H9 (cell line): Measurements from ENCODE around the gene PDE2A. TPM values are rescaled to one million over a fixed set of nuclear protein-coding genes. Genes with fewer than 3 reads are reported as not detected.

ENCODE experiments used
- DNase-seq: peaks from one replicate; pipeline ENCODE4 v3.0.0-alpha.2; 2017
- H2AFZ ChIP-seq: one replicate; pipeline ENCODE4 v1.6.1; 2013; ENCODE audit warnings: mild to moderate bottlenecking, low read length, control low read depth, moderate library complexity
- H2AK5ac ChIP-seq: 2 replicates; pipeline ENCODE4 v1.6.1; 2013; ENCODE audit warnings: low read length, control low read depth, mixed read lengths; ENCODE audit not compliant: insufficient read length
- H2BK120ac ChIP-seq: one replicate; pipeline ENCODE4 v1.6.1; 2013; ENCODE audit warnings: low read depth, mild to moderate bottlenecking, low read length, control low read depth, inconsistent platforms; ENCODE audit not compliant: poor library complexity, severe bottlenecking
- H2BK12ac ChIP-seq: 2 replicates; pipeline ENCODE4 v1.6.1; 2013; ENCODE audit warnings: low read length, control low read depth, mixed read lengths, low read depth; ENCODE audit not compliant: insufficient read length
- H2BK15ac ChIP-seq: 2 replicates; pipeline ENCODE4 v1.6.1; 2013; ENCODE audit warnings: low read depth, low read length, control low read depth
- H2BK20ac ChIP-seq: one replicate; pipeline ENCODE4 v1.6.1; 2013; ENCODE audit warnings: low read depth, mild to moderate bottlenecking, low read length, control low read depth, inconsistent platforms; ENCODE audit not compliant: poor library complexity, severe bottlenecking
- H2BK5ac ChIP-seq: 2 replicates; pipeline ENCODE4 v1.6.1; 2013; ENCODE audit warnings: low read length, control low read depth, mixed read lengths; ENCODE audit not compliant: insufficient read length
- H3K14ac ChIP-seq: 2 replicates; pipeline ENCODE4 v1.6.1; 2013; ENCODE audit warnings: low read length, control low read depth; ENCODE audit not compliant: insufficient read depth
- H3K18ac ChIP-seq: 2 replicates; pipeline ENCODE4 v1.6.1; 2013; ENCODE audit warnings: low read depth, mild to moderate bottlenecking, mixed read lengths, low read length, control low read depth; ENCODE audit not compliant: insufficient read length
- H3K23ac ChIP-seq: 2 replicates; pipeline ENCODE4 v1.6.1; 2013; ENCODE audit warnings: low read length, control low read depth, mixed read lengths, low read depth; ENCODE audit not compliant: insufficient read length
- H3K23me2 ChIP-seq: 2 replicates; pipeline ENCODE4 v1.6.1; 2013; ENCODE audit warnings: low read depth, mild to moderate bottlenecking, mixed read lengths, low read length, control low read depth; ENCODE audit not compliant: insufficient read length, poor library complexity, severe bottlenecking
- H3K27ac ChIP-seq: 2 replicates; pipeline ENCODE4 v1.5.1; 2013; ENCODE audit warnings: low read length, control low read depth, mixed read lengths, low read depth; ENCODE audit not compliant: insufficient read length
- H3K27me3 ChIP-seq: 2 replicates; pipeline ENCODE4 v1.6.1; 2013; ENCODE audit warnings: low read length, control low read depth, inconsistent platforms; ENCODE audit not compliant: insufficient read depth
- H3K4ac ChIP-seq: 2 replicates; pipeline ENCODE4 v1.6.1; 2013; ENCODE audit warnings: low read depth, mild to moderate bottlenecking, control low read depth, inconsistent platforms, low read length, moderate library complexity
- H3K4me1 ChIP-seq: 2 replicates; pipeline ENCODE4 v1.6.1; 2013; ENCODE audit warnings: low read length, control low read depth, inconsistent platforms; ENCODE audit not compliant: insufficient read depth
- H3K4me2 ChIP-seq: 2 replicates; pipeline ENCODE4 v1.6.1; 2013; ENCODE audit warnings: low read length, control low read depth, mixed read lengths; ENCODE audit not compliant: insufficient read length, insufficient read depth
- H3K56ac ChIP-seq: 2 replicates; pipeline ENCODE4 v1.6.1; 2013; ENCODE audit warnings: low read depth, mild to moderate bottlenecking, mixed read lengths, low read length, control low read depth; ENCODE audit not compliant: insufficient read length
- H3K79me1 ChIP-seq: 2 replicates; pipeline ENCODE4 v1.6.1; 2013; ENCODE audit warnings: low read depth, mild to moderate bottlenecking, moderate library complexity, low read length, control low read depth, inconsistent platforms; ENCODE audit not compliant: insufficient read depth, poor library complexity, severe bottlenecking
- H3K79me2 ChIP-seq: 2 replicates; pipeline ENCODE4 v1.6.1; 2013; ENCODE audit warnings: low read length, control low read depth, inconsistent platforms; ENCODE audit not compliant: insufficient read depth
- H3K9ac ChIP-seq: 2 replicates; pipeline ENCODE4 v1.6.1; 2013; ENCODE audit warnings: low read length, control low read depth, mixed read lengths; ENCODE audit not compliant: insufficient read length; ENCODE audit errors: extremely low read depth
- H3K9me3 ChIP-seq: one replicate; pipeline ENCODE4 v1.6.1; 2013; ENCODE audit warnings: low read depth, low read length, inconsistent platforms; ENCODE audit not compliant: control insufficient read depth
- H3T11ph ChIP-seq: one replicate; pipeline ENCODE4 v1.6.1; 2013; ENCODE audit warnings: mild to moderate bottlenecking, low read length, control low read depth, inconsistent platforms
- H4K20me1 ChIP-seq: one replicate; pipeline ENCODE4 v1.6.1; 2013; ENCODE audit not compliant: control insufficient read depth, insufficient read length, insufficient read depth
- H4K5ac ChIP-seq: 2 replicates; pipeline ENCODE4 v1.6.1; 2013; ENCODE audit warnings: low read depth, mild to moderate bottlenecking, mixed read lengths, low read length, control low read depth; ENCODE audit not compliant: insufficient read length
- H4K8ac ChIP-seq: replicated peaks from 2 replicates; pipeline ENCODE4 v1.6.1; 2013; ENCODE audit warnings: low read length, control low read depth, mixed read lengths, low read depth; ENCODE audit not compliant: insufficient read length
- H4K91ac ChIP-seq: 2 replicates; pipeline ENCODE4 v1.6.1; 2013; ENCODE audit warnings: low read depth, mild to moderate bottlenecking, moderate library complexity, mixed read lengths, low read length, control low read depth; ENCODE audit not compliant: insufficient read length
- H3K27ac Mint-ChIP-seq, 3 experiments: 2 replicates in 2 of 3; 3 replicates in 1 of 3; pipeline ENCODE4 v1.8.0; 2020 to 2021; ENCODE audit warnings: mixed read lengths in 3 of 3, mild to moderate bottlenecking in 1 of 3, moderate library complexity in 1 of 3
- H3K27me3 Mint-ChIP-seq: 2 replicates; pipeline ENCODE4 v1.8.0; 2021; ENCODE audit warnings: low read depth, mild to moderate bottlenecking, moderate library complexity, mixed read lengths
- H3K36me3 Mint-ChIP-seq, 3 experiments: 2 replicates in 2 of 3; 3 replicates in 1 of 3; pipeline ENCODE4 v1.8.0; 2020 to 2021; ENCODE audit warnings: low read depth in 3 of 3, mixed read lengths in 3 of 3; ENCODE audit not compliant: insufficient read depth in 1 of 3
- H3K4me1 Mint-ChIP-seq, 2 experiments: 2 replicates each; pipeline ENCODE4 v1.8.0; 2020; ENCODE audit warnings: mixed read lengths in 2 of 2
- H3K4me3 Mint-ChIP-seq, 2 experiments: 2 replicates in 1 of 2; 3 replicates in 1 of 2; pipeline ENCODE4 v1.8.0; 2020 to 2021; ENCODE audit warnings: mild to moderate bottlenecking in 2 of 2, mixed read lengths in 2 of 2, moderate library complexity in 1 of 2
- H3K9me3 Mint-ChIP-seq, 2 experiments: 2 replicates in 1 of 2; 3 replicates in 1 of 2; pipeline ENCODE4 v1.8.0; 2020; ENCODE audit warnings: mild to moderate bottlenecking in 2 of 2, mixed read lengths in 2 of 2, moderate library complexity in 1 of 2
- WGBS: extraction: QIAGEN DNeasy Blood & Tissue Kit; methylation state at CpG from one replicate; pipeline ENCODE4 v1.1.7; 2013; ENCODE audit warnings: missing lambda C conversion rate, low lambda C conversion rate, mixed read lengths; ENCODE audit not compliant: insufficient read length; ENCODE audit errors: extremely low coverage; 5-methylcytosine and 5-hydroxymethylcytosine counted together
- total RNA-seq: library from RNA; stranded (reverse); gene quantifications from 2 replicates; pipeline ENCODE4 v1.2.1, GENCODE V29; 2021
- TF ChIP-seq, protein P1 (sequence below): fragments of 200-600 bp; sonication (generic); conservative IDR thresholded peaks from 3 replicates; pipeline ENCODE4 v1.8.0; 2021; ENCODE audit warnings: antibody characterized with exemption, mild to moderate bottlenecking

The PDE2A gene
- total RNA-seq, 1 experiment from 2014 or later = 3.4 TPM

DNA sequence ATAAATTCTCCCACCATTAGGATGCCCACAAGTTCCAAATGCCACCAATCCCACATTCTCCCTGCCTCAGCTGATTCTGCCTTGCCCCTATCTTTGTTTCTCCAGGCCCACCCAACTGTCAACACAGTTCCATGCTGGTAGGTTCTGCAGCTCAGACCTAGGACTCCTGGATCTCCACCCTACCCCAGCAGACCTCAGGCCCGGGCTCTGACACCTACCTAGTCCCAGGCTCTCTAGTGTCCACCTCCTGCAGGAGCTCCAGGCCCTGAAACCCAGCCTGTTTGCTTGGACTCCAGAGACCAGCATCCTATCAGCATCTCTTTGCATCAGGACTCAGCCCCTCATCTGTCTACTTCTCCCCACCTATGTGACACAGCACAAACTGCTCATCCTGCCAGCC, 86.5 kb downstream of the PDE2A start:
- Histone ChIP-seq H3K18ac (no peak overlapping the region), H2AFZ (no peak overlapping the region), H3K79me1 (no peaks in the 10 kb centered on the region), H2BK15ac (no peak overlapping the region), H2BK120ac (no peak overlapping the region), H3K27me3 (peaks cover 16% of the 10 kb centered on the region), H2AK5ac (no peak overlapping the region), H2BK12ac (no peak overlapping the region), H3K9me3 (no peaks in the 10 kb centered on the region), H3K9ac (no peak overlapping the region), H3K79me2 (no peaks in the 10 kb centered on the region), H4K20me1 (no peaks in the 10 kb centered on the region), H3K56ac (no peak overlapping the region), H4K91ac (no peak overlapping the region), H3K4me2 (no peak overlapping the region), H3K4me1 (no peaks in the 10 kb centered on the region), H4K5ac (no peak overlapping the region), H2BK20ac (no peak overlapping the region), H3K14ac (no peak overlapping the region), H3K23me2 (peaks cover 13% of the 10 kb centered on the region), H3K23ac (no peak overlapping the region), H3K27ac (no peak overlapping the region), H3T11ph (no peak overlapping the region), H3K4ac (no peak overlapping the region), H2BK5ac (no peak overlapping the region), H4K8ac (no peak overlapping the region)
- Mint-ChIP-seq H3K9me3 (no peaks in the 10 kb centered on the region; a peak in 1 of 5 replicates), H3K36me3 (peaks cover 0 to 2% (median 0%) of the 10 kb centered on the region in 3 experiments; a peak in 1 of 7 replicates), H3K4me3 (no peak overlapping the region; a peak in 1 of 5 replicates), H3K4me1 (peaks cover 22 to 43% of the 10 kb centered on the region in 2 experiments), H3K27me3 (peaks cover 96% of the 10 kb centered on the region), H3K27ac (no peak overlapping the region)
- TF ChIP-seq, protein P1, sequence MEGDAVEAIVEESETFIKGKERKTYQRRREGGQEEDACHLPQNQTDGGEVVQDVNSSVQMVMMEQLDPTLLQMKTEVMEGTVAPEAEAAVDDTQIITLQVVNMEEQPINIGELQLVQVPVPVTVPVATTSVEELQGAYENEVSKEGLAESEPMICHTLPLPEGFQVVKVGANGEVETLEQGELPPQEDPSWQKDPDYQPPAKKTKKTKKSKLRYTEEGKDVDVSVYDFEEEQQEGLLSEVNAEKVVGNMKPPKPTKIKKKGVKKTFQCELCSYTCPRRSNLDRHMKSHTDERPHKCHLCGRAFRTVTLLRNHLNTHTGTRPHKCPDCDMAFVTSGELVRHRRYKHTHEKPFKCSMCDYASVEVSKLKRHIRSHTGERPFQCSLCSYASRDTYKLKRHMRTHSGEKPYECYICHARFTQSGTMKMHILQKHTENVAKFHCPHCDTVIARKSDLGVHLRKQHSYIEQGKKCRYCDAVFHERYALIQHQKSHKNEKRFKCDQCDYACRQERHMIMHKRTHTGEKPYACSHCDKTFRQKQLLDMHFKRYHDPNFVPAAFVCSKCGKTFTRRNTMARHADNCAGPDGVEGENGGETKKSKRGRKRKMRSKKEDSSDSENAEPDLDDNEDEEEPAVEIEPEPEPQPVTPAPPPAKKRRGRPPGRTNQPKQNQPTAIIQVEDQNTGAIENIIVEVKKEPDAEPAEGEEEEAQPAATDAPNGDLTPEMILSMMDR = no peak
- no CpG with 5 or more reads among the region's 1 CpG for WGBS
- DNase-seq = no peak
